Fibroblast of upper back skin (primary cell): ENCODE results near the gene SYAP1.
"Not testable (repeated sequence)": the region's sequence is repeated elsewhere in the genome, so short reads cannot be mapped to it uniquely, and the experiment has no call there.

ENCODE experiments used
- DNase-seq: peaks from one replicate; pipeline ENCODE4 v3.0.0-alpha.2; 2013

SYAP1 gene

DNA sequence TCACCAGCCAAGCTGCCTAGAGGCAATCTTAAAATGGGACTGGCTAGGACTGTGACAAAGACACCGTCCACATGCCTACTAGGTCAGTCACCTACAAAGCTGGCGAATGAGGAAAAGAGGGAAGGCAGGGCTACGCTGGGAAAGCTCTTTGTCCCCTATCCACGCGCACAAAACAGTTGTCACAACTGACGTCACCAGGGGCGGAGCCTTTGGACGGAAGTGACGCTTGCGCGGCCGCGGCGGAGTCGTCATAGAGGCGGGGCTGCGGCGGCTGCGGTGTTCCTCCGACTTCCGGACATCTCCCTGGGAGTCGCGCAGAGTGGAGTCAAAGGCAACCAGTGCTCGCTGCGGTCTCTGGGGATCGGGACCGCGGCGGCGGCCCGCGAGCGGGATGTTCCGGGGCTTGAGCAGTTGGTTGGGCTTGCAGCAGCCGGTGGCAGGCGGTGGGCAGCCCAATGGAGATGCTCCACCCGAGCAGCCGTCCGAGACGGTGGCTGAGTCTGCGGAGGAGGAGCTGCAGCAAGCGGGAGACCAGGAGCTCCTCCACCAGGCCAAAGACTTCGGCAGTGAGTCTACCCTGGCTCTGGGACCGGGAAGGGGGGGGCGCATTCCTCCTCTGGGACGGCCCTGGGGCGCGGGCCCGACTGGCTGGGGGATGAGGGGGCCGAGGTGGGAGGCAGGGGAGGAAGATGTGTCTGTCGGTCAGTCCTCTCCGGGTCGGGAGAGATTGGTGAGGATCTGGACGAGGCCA lies at the start of gene SYAP1:
TSS of gene SYAP1 (plus strand) at position 279 of the 751 bp plus-strand sequence. CDS start at position 392, 113 bp downstream.
- DNase-seq, result peak; percentile 95

DNA sequence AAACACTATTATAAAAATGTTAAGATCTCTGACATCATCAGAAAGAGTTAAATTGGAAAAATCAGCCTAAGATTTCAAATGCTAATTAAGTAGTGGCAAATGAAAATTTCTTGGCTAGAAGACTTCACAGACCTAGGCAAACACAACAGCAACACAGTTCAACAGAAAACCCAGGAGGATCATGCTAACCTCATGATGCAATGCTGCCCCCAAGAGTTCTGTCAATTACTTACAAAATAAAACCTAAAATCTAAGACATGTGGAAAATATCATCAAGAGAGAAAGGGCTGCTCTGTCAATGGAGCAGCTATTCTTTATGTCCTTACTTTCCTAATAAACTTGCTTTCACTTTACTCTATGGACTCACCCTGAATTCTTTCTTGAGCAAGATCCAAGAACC lies 48.4 kb upstream of the SYAP1 start:
- DNase-seq, result peak; percentile 68

- no peak for DNase-seq
These were observed 40.7 kb upstream of the SYAP1 start for GRCh38 chrX:16678689-16679088.

- DNase-seq, result no peak
These were observed 36.3 kb upstream of the SYAP1 start for GRCh38 chrX:16683007-16683664.

DNA sequence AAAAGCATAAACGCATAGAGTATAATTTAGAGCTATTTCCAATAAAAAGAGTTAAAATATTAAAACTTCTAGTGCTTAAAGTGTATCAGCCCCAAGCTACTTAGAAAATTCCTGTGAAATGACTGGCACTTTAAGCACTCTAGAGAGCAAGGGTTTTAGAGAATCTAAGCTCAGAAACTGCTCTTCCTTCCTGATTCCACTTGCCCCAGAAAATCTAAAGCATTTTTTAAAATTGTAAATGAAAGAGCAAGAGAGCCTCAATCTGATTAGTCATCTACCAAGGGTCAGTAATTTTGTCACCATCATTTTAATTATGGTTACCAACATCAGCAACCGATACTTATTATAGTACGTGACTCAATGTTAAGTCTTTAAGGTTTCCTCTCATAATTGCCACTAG lies 31.9 kb upstream of the SYAP1 start:
- DNase-seq, result peak; percentile 27

GRCh38 chrX:16695079-16695676 lies 24.2 kb upstream of the SYAP1 start:
- DNase-seq, result peak; percentile 41

- no peak for DNase-seq
These were observed 22.5 kb upstream of the SYAP1 start for GRCh38 chrX:16696956-16697355.

DNA sequence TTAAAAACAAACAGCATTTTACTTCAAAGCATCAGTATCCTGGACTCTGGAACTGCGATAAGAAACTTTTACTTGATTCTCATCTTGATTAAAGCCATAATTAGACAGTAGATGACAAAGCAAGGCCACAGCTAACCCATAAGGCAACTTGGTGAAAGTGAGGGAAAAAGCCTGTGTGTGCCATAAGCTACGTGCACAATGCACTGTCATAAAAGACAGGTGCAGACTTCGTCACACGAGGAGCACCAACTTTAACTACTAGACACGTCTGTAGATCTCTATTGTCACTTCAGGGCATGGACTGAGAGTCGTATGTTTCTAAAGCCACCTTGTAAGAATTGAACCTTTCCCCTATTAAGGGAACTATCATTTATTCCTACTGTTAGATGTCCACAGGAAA lies 20.0 kb upstream of the SYAP1 start:
- no peak for DNase-seq

DNA sequence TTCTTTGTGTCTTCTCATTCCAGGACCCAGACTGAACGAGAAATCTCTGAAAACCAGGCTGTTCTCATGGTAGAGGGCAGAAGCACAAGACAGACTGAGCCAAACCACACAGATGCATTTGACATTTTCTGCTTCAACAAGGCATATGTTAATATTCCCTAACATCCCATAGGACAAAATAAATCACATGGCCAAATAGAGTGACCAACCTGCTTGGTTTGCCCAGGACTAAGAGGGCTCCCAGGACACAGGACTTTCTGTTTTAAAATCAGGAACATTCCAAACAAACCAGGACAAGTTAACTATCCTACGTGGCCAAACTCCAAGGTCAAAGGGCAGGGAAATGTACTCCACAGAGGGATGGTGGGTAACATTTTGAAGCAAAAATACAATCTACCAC lies 18.7 kb upstream of the SYAP1 start:
- DNase-seq, result no peak

DNA sequence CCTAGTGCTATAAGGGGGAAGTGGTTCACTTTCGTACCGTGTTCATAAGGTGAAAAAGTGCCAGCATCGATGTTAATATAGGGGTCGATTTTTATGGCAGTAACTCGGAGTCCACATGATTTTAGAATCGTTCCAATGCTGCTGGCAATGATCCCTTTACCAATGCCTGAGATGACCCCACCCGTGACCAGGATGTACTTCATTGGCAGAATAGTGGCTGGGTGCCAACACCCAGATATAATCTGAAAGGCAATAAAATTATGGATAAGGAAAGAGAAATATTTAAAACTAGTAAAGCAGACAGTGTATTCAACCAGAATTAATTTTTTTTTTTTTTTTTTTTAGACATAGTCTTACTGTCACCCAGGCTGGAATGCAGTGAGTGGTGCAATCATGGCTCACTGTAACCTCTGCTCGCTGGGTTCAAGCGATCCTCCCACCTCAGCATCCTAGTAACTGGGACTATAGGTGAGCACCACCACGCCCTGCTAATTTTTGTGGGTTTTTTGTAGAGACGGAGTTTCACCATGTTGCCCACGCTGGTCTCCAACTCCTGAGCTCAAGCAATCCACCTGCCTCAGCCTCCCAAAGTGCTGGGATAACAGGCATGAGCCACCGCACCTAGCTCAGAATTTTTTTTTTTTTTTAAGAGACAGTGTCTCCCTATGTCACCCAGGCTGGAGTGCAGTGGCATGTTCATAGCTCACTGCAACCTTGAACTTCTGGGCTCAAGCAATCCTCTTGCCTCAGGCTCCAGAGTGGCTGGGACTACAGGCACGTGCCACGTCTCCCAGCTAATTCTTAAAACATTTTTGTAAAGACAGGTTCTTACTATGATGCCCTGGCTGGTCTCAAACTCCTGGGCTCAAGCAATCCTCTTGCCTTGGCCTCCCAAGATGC lies 16.5 kb upstream of the SYAP1 start:
- DNase-seq, result no peak

DNA sequence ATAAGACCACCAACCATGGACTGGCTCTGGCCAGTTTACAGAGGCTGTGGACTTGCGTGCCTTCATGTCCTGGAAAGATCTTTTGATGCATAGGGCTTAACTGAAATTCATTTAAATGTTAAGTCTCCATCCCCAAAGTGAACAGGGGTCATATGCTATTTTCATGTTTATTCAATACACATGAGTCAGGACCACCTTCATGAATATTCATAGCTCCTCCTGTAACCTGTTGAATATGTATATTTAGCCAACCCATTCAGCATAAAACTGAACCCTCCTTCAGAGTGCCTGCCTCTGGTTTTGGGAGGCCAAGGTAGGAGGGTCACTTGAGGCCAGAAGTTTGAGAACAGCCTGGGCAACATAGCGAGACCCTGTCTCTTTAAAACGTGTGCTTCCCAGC lies 14.0 kb upstream of the SYAP1 start:
- DNase-seq, result no peak

- no peak for DNase-seq
These were observed 11.4 kb upstream of the SYAP1 start for GRCh38 chrX:16708016-16708415.

DNA sequence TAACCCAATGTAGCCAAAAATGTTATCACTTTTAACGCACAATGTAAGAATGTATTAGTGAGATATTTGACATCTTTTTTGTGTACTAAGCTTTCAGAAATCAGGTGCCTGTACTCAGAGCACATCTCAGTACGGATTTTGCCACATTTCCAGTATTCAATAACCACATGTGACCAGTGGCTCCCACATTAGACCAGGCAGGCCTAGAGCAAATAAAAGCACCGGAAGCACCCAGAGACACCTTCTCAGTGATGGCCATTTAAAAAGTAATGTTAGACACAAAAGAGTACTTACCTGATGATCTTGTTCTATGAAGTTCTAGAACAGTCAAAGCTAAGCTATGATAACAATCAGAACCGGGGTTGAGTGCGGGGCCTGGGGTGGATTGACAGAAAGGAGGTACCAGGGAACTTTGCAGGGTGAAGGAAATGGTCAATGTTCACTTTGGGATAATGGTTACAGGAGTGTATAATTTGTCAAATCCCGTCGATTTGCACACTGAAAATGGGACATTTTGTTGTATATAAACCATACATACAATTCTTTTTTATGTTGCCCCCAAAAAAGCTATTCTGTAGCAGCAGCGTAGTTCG lies 8.1 kb upstream of the SYAP1 start:
- no peak for DNase-seq

DNA sequence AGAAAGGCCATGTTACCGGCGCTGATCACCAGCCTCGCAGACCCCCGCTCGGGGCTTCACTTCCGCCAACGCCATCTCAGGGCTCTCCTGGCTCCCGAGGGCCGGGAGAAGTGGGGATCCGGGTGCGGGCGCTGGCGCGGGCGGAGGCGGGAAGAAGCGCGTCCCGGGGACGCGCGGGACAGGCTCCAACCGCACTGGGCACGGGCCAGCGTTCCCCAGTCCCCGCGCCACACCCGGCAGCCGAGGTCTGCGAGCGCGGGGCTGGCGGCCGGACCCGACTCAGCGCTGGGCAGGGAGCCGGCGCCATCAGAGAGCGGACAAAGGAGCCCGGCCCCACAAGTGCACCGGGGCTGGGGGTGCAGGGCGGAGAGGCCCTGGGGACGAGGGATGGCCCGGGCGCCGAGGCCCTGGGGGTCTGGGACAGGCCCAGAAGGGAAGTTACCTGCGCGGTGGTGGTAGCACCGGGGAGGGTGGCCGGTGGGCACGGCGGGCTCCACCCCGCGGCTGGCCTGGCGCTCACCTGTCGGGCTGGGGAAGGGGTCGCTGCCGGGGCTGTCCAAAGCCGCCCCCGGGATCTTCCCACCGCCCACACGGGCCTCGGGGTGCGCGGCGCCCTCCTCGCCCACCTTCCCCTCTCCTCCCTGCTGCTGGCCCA lies 7.4 kb upstream of the SYAP1 start:
- no peak for DNase-seq

DNA sequence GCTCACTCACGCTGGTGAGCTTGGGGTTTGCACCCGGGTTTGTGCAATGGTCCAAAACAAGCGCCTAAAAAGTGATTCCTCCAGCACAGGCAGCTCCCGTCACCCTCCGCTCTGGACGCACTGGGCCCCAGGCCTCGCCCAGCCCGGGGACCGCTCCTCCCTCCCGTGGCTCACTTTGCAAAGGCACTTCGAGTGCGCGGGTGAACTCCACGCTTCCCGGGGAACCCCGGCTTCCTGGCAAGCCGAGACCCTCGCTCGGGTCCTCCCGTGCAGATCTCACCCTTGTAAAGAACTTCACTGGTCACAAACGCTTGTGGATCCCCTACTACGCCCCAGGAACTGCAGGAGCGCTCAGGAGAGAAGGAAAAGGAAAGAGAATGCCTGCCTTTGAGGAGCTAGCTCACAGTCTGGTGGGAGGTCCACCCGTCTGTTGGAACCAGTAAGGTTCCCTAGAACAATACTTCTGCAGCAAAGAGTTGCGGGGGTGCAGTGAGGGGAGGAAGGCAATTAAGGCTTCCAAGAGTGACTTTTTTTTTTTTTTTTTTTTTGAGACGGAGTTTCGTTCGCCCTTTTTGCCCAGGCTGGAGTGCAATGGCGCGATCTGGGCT lies 6.8 kb upstream of the SYAP1 start, which contains the start of gene CTPS2:
TSS of gene CTPS2 (minus strand) at position 122 of the 608 bp plus-strand sequence. CDS start 9,767 bp downstream, outside the sequence.
- DNase-seq, result peak; percentile 43

GRCh38 chrX:16714504-16714903 lies 4.9 kb upstream of the SYAP1 start:
- no peak for DNase-seq

DNA sequence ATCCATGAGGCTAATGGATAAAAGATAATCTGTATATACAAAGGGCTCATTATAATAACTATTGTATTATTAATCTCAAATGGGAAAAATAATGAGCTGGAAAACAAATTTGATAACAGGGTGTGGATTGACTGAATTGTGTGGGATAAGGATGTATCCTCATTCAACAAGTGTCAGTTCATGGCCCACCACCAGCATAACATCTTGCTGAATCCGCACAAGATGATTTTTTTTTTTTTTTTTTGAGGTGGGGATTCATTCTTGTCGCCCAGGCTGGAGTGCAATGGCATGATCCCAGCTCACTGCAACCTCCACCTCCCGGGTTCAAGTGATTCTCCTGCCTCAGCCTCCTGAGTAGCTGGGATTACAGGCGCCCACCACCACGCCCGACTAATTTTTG lies 3.8 kb upstream of the SYAP1 start:
- DNase-seq, result not testable (repeated sequence)

- DNase-seq, result not testable (repeated sequence)
These were observed 3.0 kb upstream of the SYAP1 start for GRCh38 chrX:16716451-16716850.

DNA sequence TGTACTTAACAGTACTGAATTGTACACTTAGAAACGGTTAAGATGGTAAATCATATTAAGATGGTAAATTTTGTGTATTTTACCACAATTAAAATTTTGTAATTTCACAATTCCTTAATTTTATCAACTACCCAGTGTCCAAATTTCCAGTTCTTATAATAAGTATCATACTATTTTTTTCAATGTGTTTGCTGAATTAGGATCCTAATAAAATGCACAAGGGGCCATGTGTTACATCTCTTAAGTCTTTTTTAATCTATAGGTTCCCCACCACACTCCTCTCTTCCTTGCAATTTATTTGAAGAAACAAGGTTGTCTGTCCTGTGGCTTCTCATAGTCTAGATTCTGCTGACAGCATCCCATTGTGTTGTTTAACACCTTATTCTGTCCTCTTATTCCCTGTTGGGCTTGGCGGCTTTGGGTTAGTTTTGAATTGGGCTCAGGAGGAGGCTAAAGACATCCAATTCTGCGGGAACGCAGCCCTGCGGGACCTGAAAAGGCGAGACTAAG lies 533 bp upstream of the SYAP1 start:
- DNase-seq, result no peak

GRCh38 chrX:16722481-16722880 lies 3.1 kb downstream of the SYAP1 start:
- no peak for DNase-seq

- no peak for DNase-seq
These were observed 5.7 kb downstream of the SYAP1 start for GRCh38 chrX:16725072-16725471.
